HEK293 (cell line): ENCODE measurements around the gene GJC1.

Experiments used
- FEZF1 ChIP-seq: fragments of 450-650 bp; formaldehyde crosslinking; IDR thresholded peaks from 2 replicates; pipeline ENCODE4 v1.5.1; 2016; ENCODE audit warnings: missing biosample characterization, missing genetic modification characterization
- HOXA7 ChIP-seq: sonication (generic); formaldehyde crosslinking; IDR thresholded peaks from 2 replicates; pipeline ENCODE4 v1.8.1; 2022; ENCODE audit warnings: missing genetic modification reagents, borderline replicate concordance
- IKZF3 ChIP-seq: fragments of 450-650 bp; IDR thresholded peaks from 2 replicates; pipeline ENCODE4 v1.5.0; 2018; ENCODE audit warnings: missing biosample characterization, mild to moderate bottlenecking, missing genetic modification characterization, moderate library complexity
- KLF10 ChIP-seq: fragments of 450-650 bp; IDR thresholded peaks from 2 replicates; pipeline ENCODE4 v1.5.1; 2018; ENCODE audit warnings: missing biosample characterization, mild to moderate bottlenecking, missing genetic modification characterization
- TCF7L2 ChIP-seq: IDR thresholded peaks from 2 replicates; pipeline ENCODE4 v1.6.1; 2011; ENCODE audit warnings: low read depth, mild to moderate bottlenecking, inconsistent platforms, low read length, moderate library complexity, borderline replicate concordance
- ZBTB17 ChIP-seq: fragments of 450-650 bp; formaldehyde crosslinking; IDR thresholded peaks from 2 replicates; pipeline ENCODE4 v1.5.1; 2016; ENCODE audit warnings: missing biosample characterization, missing genetic modification characterization
- ZBTB20 ChIP-seq: fragments of 450-650 bp; formaldehyde crosslinking; IDR thresholded peaks from 2 replicates; pipeline ENCODE4 v1.5.1; 2016; ENCODE audit warnings: missing biosample characterization, missing genetic modification characterization
- ZBTB7A ChIP-seq: fragments of 450-650 bp; formaldehyde crosslinking; IDR thresholded peaks from 2 replicates; pipeline ENCODE4 v1.5.1; 2016; ENCODE audit warnings: low read depth, missing biosample characterization, missing genetic modification characterization
- ZNF19 ChIP-seq: fragments of 450-650 bp; formaldehyde crosslinking; IDR thresholded peaks from 2 replicates; pipeline ENCODE4; 2016; ENCODE audit warnings: missing biosample characterization, missing genetic modification characterization, low read depth
- ZNF239 ChIP-seq: fragments of 450-650 bp; formaldehyde crosslinking; IDR thresholded peaks from 2 replicates; pipeline ENCODE4 v1.5.1; 2016; ENCODE audit warnings: missing biosample characterization, missing genetic modification characterization
- ZNF248 ChIP-seq: fragments of 450-650 bp; formaldehyde crosslinking; IDR thresholded peaks from 2 replicates; pipeline ENCODE4 v1.5.1; 2017; ENCODE audit warnings: missing biosample characterization, missing genetic modification characterization
- ZNF274 ChIP-seq, 2 experiments: fragments of 200-500 bp in 1 of 2; fragments of 450-650 bp in 1 of 2; sonication (Bioruptor generic) in 1 of 2; formaldehyde crosslinking in 1 of 2; IDR thresholded peaks; 2 replicates each; pipeline versions ENCODE4 v1.5.1 to v1.6.1; 2014 to 2016; ENCODE audit warnings: borderline replicate concordance in 1 of 2, inconsistent platforms in 1 of 2, low read length in 1 of 2, missing biosample characterization in 1 of 2, missing genetic modification characterization in 1 of 2
- ZNF558 ChIP-seq: fragments of 450-650 bp; formaldehyde crosslinking; IDR thresholded peaks from 2 replicates; pipeline ENCODE4 v1.5.1; 2016; ENCODE audit warnings: missing biosample characterization, missing genetic modification characterization
- ZNF600 ChIP-seq: fragments of 450-650 bp; formaldehyde crosslinking; IDR thresholded peaks from 2 replicates; pipeline ENCODE4 v1.5.1; 2016; ENCODE audit warnings: missing biosample characterization, missing genetic modification characterization
- ZNF658 ChIP-seq: fragments of 450-650 bp; formaldehyde crosslinking; IDR thresholded peaks from 2 replicates; pipeline ENCODE4; 2016; ENCODE audit warnings: missing biosample characterization, missing genetic modification characterization
- ZNF768 ChIP-seq: fragments of 450-650 bp; formaldehyde crosslinking; IDR thresholded peaks from 2 replicates; pipeline ENCODE4 v1.5.1; 2018; ENCODE audit warnings: missing biosample characterization, mild to moderate bottlenecking, missing genetic modification characterization
- ZNF776 ChIP-seq: fragments of 450-650 bp; formaldehyde crosslinking; IDR thresholded peaks from 2 replicates; pipeline ENCODE4 v1.5.0; 2017; ENCODE audit warnings: missing biosample characterization, missing genetic modification characterization, borderline replicate concordance
- TF ChIP-seq, protein P1 (sequence below): fragments of 450-650 bp; formaldehyde crosslinking; IDR thresholded peaks from 2 replicates; pipeline ENCODE4 v1.5.1; 2017; ENCODE audit warnings: missing biosample characterization, missing genetic modification characterization
- TF ChIP-seq, protein P2 (sequence below): fragments of 450-650 bp; formaldehyde crosslinking; IDR thresholded peaks from 2 replicates; pipeline ENCODE4 v1.5.1; 2016; ENCODE audit warnings: missing biosample characterization, missing genetic modification characterization
- TF ChIP-seq, protein P3 (sequence below): fragments of 450-650 bp; formaldehyde crosslinking; IDR thresholded peaks from 2 replicates; pipeline ENCODE4 v1.5.1; 2016; ENCODE audit warnings: missing biosample characterization, missing genetic modification characterization
- TF ChIP-seq, protein P4 (sequence below): fragments of 450-650 bp; formaldehyde crosslinking; optimal IDR thresholded peaks from 2 replicates; pipeline ENCODE3; 2016; ENCODE audit warnings: missing biosample characterization, mild to moderate bottlenecking, missing genetic modification characterization
- TF ChIP-seq, protein P5 (sequence below): fragments of 450-650 bp; formaldehyde crosslinking; IDR thresholded peaks from 2 replicates; pipeline ENCODE4 v1.5.1; 2016; ENCODE audit warnings: missing biosample characterization, missing genetic modification characterization
- TF ChIP-seq, protein P6 (sequence below): fragments of 450-650 bp; formaldehyde crosslinking; IDR thresholded peaks from 2 replicates; pipeline ENCODE4 v1.5.1; 2016; ENCODE audit warnings: missing biosample characterization, missing genetic modification characterization
- TF ChIP-seq, protein P7 (sequence below): fragments of 450-650 bp; formaldehyde crosslinking; IDR thresholded peaks from 2 replicates; pipeline ENCODE4 v1.5.1; 2016; ENCODE audit warnings: missing biosample characterization, missing genetic modification characterization

GJC1 gene

DNA sequence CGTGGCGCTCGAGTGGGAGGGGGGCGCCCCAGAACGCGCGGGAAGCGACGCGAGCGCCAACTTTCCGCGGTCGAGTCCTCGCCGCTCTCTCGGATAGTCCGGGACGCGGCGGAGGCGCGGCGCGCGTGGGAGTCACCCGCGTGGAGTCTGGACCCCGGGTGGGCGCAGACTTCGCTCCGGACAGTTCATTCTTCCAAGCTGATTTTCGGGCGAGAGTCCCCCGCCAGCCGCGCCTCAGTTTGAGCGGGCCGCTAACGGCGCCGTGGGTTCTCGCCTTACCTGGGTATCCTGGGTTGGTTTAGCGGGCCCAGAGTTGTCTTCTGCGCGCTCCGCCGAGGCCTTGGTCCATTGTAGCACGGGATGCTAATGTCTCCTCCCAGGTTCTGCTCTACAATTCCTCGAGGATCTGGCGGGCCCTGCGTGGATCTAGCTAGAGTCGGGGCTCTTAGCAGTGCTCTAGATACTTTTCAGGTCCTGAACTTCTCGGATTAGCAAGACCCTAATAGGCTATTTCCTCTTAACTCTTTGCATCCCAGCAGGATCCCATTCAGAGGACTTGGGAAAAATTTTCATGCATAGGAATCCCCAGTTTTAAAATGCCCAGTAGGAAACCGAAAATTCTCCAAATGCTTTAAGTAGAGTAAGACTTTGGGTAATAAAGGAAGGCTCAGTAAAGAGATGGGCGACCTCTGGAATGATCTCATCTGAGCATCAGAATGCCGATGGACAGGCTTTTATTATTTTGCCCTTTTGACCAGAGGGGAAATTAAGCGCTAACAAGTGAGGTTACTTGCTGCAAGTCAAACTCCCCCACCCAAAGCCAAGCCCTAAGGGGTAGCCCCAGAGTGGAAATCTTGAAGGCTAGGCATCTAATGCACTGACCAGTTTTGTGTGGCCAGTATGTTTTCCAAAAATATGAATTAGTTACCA lies 537 bp upstream of the GJC1 start (continued):
- no peak for TF ChIP-seq HOXA7 (CRISPR knock-in tag)
- TF ChIP-seq, protein P1, sequence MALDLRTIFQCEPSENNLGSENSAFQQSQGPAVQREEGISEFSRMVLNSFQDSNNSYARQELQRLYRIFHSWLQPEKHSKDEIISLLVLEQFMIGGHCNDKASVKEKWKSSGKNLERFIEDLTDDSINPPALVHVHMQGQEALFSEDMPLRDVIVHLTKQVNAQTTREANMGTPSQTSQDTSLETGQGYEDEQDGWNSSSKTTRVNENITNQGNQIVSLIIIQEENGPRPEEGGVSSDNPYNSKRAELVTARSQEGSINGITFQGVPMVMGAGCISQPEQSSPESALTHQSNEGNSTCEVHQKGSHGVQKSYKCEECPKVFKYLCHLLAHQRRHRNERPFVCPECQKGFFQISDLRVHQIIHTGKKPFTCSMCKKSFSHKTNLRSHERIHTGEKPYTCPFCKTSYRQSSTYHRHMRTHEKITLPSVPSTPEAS (tag by site-specific recombination): no peak
- TF ChIP-seq, protein P2, sequence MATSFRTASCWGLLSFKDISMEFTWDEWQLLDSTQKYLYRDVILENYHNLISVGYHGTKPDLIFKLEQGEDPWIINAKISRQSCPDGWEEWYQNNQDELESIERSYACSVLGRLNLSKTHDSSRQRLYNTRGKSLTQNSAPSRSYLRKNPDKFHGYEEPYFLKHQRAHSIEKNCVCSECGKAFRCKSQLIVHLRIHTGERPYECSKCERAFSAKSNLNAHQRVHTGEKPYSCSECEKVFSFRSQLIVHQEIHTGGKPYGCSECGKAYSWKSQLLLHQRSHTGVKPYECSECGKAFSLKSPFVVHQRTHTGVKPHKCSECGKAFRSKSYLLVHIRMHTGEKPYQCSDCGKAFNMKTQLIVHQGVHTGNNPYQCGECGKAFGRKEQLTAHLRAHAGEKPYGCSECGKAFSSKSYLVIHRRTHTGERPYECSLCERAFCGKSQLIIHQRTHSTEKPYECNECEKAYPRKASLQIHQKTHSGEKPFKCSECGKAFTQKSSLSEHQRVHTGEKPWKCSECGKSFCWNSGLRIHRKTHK (tag by site-specific recombination): no peak
- TF ChIP-seq ZNF19: no peak
- no peak for TF ChIP-seq FEZF1 (tag by site-specific recombination)
- no peak for TF ChIP-seq ZNF239 (tag by site-specific recombination)
- TF ChIP-seq, protein P3, sequence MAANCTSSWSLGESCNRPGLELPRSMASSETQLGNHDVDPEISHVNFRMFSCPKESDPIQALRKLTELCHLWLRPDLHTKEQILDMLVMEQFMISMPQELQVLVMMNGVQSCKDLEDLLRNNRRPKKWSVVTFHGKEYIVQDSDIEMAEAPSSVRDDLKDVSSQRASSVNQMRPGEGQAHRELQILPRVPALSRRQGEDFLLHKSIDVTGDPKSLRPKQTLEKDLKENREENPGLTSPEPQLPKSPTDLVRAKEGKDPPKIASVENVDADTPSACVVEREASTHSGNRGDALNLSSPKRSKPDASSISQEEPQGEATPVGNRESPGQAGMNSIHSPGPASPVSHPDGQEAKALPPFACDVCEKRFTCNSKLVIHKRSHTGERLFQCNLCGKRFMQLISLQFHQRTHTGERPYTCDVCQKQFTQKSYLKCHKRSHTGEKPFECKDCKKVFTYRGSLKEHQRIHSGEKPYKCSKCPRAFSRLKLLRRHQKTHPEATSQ (tag by site-specific recombination): 0 out of 2 replicates have a peak, but pooled peaks have one; percentile 32
- TF ChIP-seq, protein P4, sequence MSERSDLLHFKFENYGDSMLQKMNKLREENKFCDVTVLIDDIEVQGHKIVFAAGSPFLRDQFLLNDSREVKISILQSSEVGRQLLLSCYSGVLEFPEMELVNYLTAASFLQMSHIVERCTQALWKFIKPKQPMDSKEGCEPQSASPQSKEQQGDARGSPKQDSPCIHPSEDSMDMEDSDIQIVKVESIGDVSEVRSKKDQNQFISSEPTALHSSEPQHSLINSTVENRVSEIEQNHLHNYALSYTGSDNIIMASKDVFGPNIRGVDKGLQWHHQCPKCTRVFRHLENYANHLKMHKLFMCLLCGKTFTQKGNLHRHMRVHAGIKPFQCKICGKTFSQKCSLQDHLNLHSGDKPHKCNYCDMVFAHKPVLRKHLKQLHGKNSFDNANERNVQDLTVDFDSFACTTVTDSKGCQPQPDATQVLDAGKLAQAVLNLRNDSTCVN (tag by site-specific recombination): peak; percentile 89
- TF ChIP-seq ZNF274 (IDR thresholded peaks at IDR 0.05; ENCODE audit: low read length): no peak
- no peak for TF ChIP-seq ZNF274 (tag by site-specific recombination; IDR thresholded peaks at IDR 0.05; ENCODE audit: borderline replicate concordance)
- TF ChIP-seq ZBTB7A: peak; percentile 96
- TF ChIP-seq, protein P5, sequence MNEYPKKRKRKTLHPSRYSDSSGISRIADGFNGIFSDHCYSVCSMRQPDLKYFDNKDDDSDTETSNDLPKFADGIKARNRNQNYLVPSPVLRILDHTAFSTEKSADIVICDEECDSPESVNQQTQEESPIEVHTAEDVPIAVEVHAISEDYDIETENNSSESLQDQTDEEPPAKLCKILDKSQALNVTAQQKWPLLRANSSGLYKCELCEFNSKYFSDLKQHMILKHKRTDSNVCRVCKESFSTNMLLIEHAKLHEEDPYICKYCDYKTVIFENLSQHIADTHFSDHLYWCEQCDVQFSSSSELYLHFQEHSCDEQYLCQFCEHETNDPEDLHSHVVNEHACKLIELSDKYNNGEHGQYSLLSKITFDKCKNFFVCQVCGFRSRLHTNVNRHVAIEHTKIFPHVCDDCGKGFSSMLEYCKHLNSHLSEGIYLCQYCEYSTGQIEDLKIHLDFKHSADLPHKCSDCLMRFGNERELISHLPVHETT (tag by site-specific recombination): no peak; the same call in 1 of the 2 replicates
- peak; percentile 50; the same call in 1 of the 2 replicates for TF ChIP-seq ZNF600 (tag by site-specific recombination)
- TF ChIP-seq, protein P6, sequence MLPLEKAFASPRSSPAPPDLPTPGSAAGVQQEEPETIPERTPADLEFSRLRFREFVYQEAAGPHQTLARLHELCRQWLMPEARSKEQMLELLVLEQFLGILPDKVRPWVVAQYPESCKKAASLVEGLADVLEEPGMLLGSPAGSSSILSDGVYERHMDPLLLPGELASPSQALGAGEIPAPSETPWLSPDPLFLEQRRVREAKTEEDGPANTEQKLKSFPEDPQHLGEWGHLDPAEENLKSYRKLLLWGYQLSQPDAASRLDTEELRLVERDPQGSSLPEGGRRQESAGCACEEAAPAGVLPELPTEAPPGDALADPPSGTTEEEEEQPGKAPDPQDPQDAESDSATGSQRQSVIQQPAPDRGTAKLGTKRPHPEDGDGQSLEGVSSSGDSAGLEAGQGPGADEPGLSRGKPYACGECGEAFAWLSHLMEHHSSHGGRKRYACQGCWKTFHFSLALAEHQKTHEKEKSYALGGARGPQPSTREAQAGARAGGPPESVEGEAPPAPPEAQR (tag by site-specific recombination): no peak
- TF ChIP-seq ZNF776 (tag by site-specific recombination): no peak
- peak; percentile 71 for TF ChIP-seq IKZF3 (tag by site-specific recombination)
- TF ChIP-seq KLF10 (tag by site-specific recombination): 0 out of 2 replicates have a peak, but pooled peaks have one; percentile 44
- TF ChIP-seq, protein P7, sequence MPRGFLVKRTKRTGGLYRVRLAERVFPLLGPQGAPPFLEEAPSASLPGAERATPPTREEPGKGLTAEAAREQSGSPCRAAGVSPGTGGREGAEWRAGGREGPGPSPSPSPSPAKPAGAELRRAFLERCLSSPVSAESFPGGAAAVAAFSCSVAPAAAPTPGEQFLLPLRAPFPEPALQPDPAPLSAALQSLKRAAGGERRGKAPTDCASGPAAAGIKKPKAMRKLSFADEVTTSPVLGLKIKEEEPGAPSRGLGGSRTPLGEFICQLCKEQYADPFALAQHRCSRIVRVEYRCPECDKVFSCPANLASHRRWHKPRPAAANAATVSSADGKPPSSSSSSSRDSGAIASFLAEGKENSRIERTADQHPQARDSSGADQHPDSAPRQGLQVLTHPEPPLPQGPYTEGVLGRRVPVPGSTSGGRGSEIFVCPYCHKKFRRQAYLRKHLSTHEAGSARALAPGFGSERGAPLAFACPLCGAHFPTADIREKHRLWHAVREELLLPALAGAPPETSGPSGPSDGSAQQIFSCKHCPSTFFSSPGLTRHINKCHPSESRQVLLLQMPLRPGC (tag by site-specific recombination): no peak
- peak; percentile 64 for TF ChIP-seq ZBTB17
- TF ChIP-seq ZNF768 (tag by site-specific recombination): no peak
- TF ChIP-seq ZNF658 (tag by site-specific recombination): no peak
- no peak for TF ChIP-seq ZNF248 (tag by site-specific recombination)
- no peak for TF ChIP-seq ZNF558
- no peak; the same call in 1 of the 2 replicates for TF ChIP-seq ZBTB20
- TF ChIP-seq TCF7L2: no peak
